Measurements from ENCODE around the gene ZBTB7B. TPM values are rescaled to one million over a fixed set of nuclear protein-coding genes. Genes with fewer than 3 reads are reported as not detected.
A peak's percentile ranks its signal among the peaks of the same experiment; 100 is the strongest.

Gene ZBTB7B
- total RNA-seq: 58.9 TPM
- long read RNA-seq, transcript ZBTB7B-201 (2 exons, 2,129 nt): major isoform, 8 of 23 reads
- long read RNA-seq, partial matches to known transcripts: 12 of 23 reads
- long read RNA-seq, other reads (novel, unspliced or antisense): 3 of 23 reads

GRCh38 chr1:155002464-155003226 lies at the start of gene ZBTB7B:
Gene ZBTB7B, plus strand, starts transcription at chr1:155002802. Its CDS starts 11,859 bp downstream, at chr1:155014661.
- intact Hi-C loops (cut with micrococcal nuclease): no loop called here
- DNase-seq (peak; percentile 68), ATAC-seq (peak; percentile 1)

GRCh38 chr1:154953611-154954038 lies 49.0 kb upstream of the ZBTB7B start:
- intact Hi-C loops (cut with micrococcal nuclease): no loop called here
- DNase-seq (no peak), ATAC-seq (no peak)

GRCh38 chr1:154954541-154954940 lies 48.1 kb upstream of the ZBTB7B start:
- intact Hi-C loops (cut with micrococcal nuclease): no loop called here
- no peak for DNase-seq
- no peak for ATAC-seq

DNA sequence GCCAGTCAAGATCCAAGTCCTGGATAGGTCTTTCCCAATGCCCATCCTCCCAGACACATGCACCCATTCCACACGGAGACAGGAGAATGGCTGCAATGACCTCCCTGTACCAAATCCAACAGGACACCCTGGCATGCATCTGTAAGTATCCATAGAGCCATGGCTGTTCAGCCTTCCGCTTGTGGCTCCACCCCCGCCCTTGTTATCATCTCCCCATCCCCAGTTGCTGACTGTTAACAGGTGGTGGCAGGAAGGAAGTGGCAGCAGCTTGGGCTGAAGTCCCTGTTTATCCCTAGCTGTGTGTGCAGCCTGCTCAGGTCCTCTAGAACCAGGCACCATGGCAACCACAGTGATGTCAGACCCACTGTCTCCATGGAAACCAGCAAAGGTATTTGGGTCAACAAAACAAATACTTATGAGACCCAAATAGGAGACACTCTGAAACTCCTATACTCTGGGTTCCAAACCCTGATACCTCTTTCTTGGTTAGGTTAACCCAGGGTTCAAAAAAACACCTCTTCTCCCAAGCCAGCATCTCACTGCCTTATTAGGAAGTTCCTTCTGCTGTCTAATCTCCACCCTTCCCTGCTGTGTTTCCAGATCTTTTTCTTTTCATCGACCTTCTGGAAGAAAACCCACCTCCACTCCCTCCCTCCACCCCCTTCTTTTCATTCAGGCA lies 47.4 kb upstream of the ZBTB7B start:
- peak; percentile 36 for DNase-seq
- intact Hi-C loops (cut with micrococcal nuclease): no loop called here
- ATAC-seq: no peak

GRCh38 chr1:154955718-154956543 lies 46.7 kb upstream of the ZBTB7B start, which contains the start of gene PBXIP1:
Gene PBXIP1, minus strand, starts transcription at chr1:154956099. Its CDS starts 2,378 bp downstream, at chr1:154953721.
- peak; percentile 87 for ATAC-seq

DNA sequence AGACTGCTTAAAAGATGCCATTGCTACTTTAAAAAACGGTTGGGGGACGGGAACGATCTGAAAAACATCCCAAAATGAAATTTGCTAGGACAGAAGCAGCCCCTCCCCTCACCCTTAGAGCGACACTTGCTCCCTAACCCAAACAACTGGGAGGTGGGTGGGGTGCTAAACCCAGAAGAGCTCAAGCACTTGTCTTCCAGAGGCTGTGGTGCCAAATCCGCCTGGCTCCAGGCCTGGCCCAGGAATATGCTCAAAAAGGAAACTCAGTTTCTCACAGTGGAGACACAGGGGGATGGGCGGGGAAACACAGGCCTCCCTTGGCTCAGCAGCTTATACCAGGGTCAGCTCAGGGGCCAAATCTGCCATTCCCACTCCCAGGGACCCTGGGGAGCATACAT lies 46.1 kb upstream of the ZBTB7B start:
- DNase-seq (peak; percentile 65), ATAC-seq (peak; percentile 35)
- intact Hi-C loops (cut with micrococcal nuclease): no loop called here

More at GRCh38 chr1:154955718-154956543, 46.7 kb upstream of the ZBTB7B start, which contains the start of gene PBXIP1:
- intact Hi-C loops (cut with micrococcal nuclease): no loop called here
- peak; percentile 51 for DNase-seq

DNA sequence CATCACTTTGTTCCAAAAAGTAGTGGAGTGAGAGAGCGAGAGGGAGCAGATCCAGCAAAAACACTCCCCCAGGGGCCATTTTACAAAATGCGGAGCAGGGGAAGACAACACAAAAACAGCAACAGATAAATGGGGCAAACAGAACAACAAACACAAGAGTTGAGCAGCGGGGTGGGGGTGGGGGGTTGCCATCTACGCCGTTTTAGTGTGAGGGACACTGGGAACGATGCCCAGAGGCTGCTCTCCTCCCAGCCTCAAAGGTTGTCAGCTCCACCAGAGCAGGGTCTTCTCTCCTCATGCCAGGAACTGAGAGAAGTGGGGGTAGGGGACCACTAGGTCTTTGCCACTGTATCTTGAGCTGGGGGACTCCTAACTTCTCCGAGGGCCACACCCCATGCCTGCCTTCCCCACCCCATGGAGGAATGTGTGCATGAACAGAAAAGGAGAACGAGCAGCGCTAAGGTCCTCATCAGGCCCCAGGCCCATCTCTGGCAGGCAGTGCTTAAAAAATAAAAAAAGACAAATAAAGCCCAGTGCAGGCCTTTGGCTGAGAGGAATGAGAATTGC lies 45.4 kb upstream of the ZBTB7B start:
- intact Hi-C loops (cut with micrococcal nuclease): no loop called here
- DNase-seq (no peak), ATAC-seq (no peak)

DNA sequence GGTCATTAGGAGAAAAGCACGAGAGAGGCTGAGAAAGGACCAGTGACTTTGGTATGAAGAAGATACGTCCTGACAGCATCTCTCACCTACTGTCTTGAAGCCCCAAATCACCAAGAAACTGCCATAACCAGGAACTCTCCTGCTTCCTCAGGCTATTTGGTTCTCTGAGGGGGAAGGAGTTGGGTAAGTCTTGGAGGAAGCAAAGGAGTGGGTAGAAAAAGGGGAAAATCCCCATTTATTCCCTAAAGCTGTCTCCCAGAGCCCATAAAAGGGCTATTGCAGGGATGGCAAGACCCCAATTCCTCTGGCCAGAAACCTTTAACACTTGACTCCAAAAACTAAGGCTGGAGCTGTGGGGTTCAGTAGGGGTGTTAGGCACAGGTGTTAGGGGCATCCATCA lies 44.6 kb upstream of the ZBTB7B start:
- intact Hi-C loops (cut with micrococcal nuclease): no loop called here
- DNase-seq: no peak
- ATAC-seq: no peak

DNA sequence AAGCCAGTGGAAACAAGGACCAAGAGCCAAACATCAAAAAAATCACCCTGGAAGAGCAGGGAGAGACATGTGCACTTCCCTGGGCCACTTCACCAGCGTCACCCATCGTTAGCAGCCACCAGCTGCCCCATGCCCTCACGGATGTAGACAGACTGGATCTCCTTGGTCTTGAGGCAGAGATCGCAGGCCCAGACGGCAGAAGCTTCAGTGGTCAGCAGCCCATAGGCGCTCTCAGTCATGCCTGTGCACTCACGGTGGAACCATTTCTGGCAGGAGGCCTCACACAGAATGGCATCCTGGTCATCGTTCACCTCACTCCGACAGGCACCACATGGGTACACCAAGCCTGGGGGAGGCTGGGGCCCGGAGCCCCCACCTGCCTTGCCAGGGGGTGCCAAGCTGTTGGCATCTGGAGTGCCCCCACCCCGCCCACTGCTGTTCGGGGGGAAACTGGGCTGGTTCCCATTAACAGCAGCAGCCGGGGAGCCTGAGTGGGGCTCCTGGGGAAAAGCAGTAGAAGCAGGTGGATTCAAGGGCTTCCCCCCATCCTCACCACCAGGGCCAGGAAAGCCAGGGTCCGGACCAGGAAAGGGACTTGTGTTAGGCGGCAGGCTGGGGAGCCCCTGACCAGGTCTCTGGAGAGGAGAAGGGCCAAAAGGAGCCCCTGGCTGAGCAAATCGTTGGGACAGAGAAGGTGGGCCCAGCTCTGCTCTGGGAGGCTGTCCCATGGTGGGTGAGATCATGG lies 43.7 kb upstream of the ZBTB7B start:
- no peak for ATAC-seq
- intact Hi-C loops (cut with micrococcal nuclease): no loop called here

GRCh38 chr1:154959426-154959780 lies 43.2 kb upstream of the ZBTB7B start:
- no peak for ATAC-seq
- no peak for DNase-seq
- intact Hi-C loops (cut with micrococcal nuclease): no loop called here

More for the DNA sequence above, 43.7 kb upstream of the ZBTB7B start:
- DNase-seq: no peak

DNA sequence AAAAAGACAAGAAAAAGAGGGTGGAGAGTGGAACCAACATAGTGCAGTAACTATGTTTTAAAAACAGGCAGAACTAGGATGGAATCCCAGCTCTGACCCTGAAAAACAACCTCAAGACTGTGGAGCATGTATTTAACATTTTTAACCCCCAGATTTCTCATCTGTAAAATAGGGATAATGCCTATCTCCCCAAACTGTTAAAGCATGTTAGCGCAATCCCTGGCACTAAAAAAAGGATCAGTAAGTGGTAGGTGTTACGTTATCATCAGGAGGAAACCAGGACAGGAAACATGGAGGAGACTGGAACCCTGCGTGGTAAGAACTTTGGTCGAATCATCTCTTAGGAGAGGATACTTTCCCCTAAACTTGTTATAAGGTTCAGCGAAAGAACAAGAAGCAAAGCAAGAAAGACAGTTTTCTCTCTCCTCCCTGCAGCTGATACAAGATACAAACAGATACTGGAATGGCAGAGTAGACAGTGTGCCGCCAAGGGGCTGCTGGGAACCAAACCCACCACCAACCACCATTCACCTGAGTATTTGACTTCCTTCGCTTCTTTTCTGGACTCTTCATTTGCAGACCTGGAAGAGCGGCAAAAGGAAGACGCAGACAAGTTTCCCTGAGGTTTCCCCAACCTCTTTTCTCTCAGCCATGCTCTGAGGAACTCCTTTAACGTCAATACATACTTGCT lies 42.0 kb upstream of the ZBTB7B start:
- intact Hi-C loops (cut with micrococcal nuclease): no loop called here
- no peak for DNase-seq
- no peak for ATAC-seq

GRCh38 chr1:154961207-154962155 lies 41.1 kb upstream of the ZBTB7B start, which contains the start of gene PYGO2:
Gene PYGO2, minus strand, starts transcription at chr1:154961782. Its CDS starts 206 bp downstream, at chr1:154961576.
- ATAC-seq (peak; percentile 86), DNase-seq (peak; percentile 89)
- intact Hi-C loops (cut with micrococcal nuclease): no loop called here

DNA sequence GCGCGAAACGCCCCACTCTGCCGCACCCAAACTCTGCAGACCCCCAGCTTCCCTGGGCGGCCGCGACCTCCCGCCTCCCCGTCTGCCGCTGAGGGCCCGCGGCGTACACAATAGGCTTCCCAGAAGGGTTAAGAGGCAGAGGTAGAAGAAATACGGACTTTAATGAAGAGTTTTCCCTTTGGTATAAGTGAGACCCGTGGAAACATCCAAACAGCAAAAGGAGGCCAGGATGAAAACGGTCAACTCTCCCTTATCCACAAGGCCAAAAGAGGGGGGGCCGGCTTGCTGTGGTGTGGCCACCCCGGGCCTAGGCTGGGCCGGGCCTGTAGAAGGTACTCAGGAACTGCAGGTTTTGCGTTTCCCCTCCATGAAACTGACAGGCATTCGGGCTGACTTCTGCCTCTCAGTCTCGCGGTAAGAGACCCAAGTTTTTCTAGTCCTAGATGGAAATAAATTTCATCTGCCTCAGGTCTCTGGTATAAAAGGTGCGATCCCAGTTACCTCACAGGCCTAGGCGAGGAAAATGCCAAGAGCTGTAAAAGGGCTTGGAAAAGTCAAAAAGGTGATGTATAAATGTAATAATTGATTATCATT lies 40.3 kb upstream of the ZBTB7B start:
- peak; percentile 62 for DNase-seq
- intact Hi-C loops (cut with micrococcal nuclease): no loop called here

GRCh38 chr1:154962795-154963330 lies 39.7 kb upstream of the ZBTB7B start:
- DNase-seq (no peak), ATAC-seq (no peak)
- intact Hi-C loops (cut with micrococcal nuclease): no loop called here

More for the DNA sequence above, 40.3 kb upstream of the ZBTB7B start:
- peak; percentile 26 for ATAC-seq

- intact Hi-C loops (cut with micrococcal nuclease): no loop called here
- ATAC-seq: no peak
These were observed 39.0 kb upstream of the ZBTB7B start for GRCh38 chr1:154963643-154964042.

DNA sequence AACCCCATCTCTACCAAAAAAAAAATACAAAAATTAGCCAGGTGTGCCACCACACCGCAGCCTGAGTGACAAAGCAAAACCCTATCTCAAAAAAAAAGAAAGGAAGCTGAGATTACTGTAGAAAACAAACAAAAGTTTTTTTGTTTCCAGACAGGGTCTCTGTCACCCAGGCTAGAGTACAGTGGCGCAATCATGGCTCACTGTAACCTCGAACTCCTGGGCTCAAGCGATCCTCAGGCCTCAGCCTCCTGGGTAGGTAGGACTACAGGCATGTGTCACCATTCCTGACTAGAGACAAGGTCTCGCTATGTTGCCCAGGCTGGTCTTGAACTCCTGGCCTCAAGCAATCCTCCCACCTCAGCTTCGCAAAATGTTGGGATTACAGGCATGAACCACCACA lies 38.2 kb upstream of the ZBTB7B start:
- peak; percentile 15 for DNase-seq
- intact Hi-C loops (cut with micrococcal nuclease): no loop called here

More at GRCh38 chr1:154963643-154964042, 39.0 kb upstream of the ZBTB7B start:
- DNase-seq: no peak

More for the DNA sequence above, 38.2 kb upstream of the ZBTB7B start:
- ATAC-seq: no peak

Data from left ventricle myocardium superior (tissue), 1 donor.